ENCODE results near the gene MRPL38.

MRPL38 gene

GRCh38 chr17:75917917-75918445, 13.3 kb upstream of the MRPL38 start:
- no peak for DNase-seq

- DNase-seq: no peak
Observed at GRCh38 chr17:75917141-75917916, 12.6 kb upstream of the MRPL38 start.

GRCh38 chr17:75915268-75915667, 10.6 kb upstream of the MRPL38 start:
- no peak for DNase-seq

- no peak for DNase-seq
Observed at GRCh38 chr17:75914643-75915267, 10.1 kb upstream of the MRPL38 start.

GRCh38 chr17:75913537-75914210, 9.0 kb upstream of the MRPL38 start:
- DNase-seq: no peak

GRCh38 chr17:75910699-75911098, 6.0 kb upstream of the MRPL38 start:
- no peak for DNase-seq

GRCh38 chr17:75909812-75910274, 5.2 kb upstream of the MRPL38 start:
- DNase-seq: no peak

- DNase-seq: no peak
Observed at GRCh38 chr17:75909051-75909811, 4.5 kb upstream of the MRPL38 start.

- DNase-seq: no peak
Observed at GRCh38 chr17:75908201-75908600, 3.5 kb upstream of the MRPL38 start.

GRCh38 chr17:75906143-75906884, 1.6 kb upstream of the MRPL38 start:
- no peak for DNase-seq

- DNase-seq: no peak
Observed at GRCh38 chr17:75902406-75902805, 2.3 kb downstream of the MRPL38 start.

GRCh38 chr17:75901727-75902126, 3.0 kb downstream of the MRPL38 start:
- no peak for DNase-seq

- no peak for DNase-seq
Observed at GRCh38 chr17:75900691-75901533, 3.8 kb downstream of the MRPL38 start.

GRCh38 chr17:75899767-75900468, 4.8 kb downstream of the MRPL38 start:
- no peak for DNase-seq

GRCh38 chr17:75899353-75899752, 5.3 kb downstream of the MRPL38 start:
- DNase-seq: no peak

GRCh38 chr17:75898791-75899190, 5.9 kb downstream of the MRPL38 start:
- DNase-seq: no peak

GRCh38 chr17:75898065-75898464, 6.6 kb downstream of the MRPL38 start:
- no peak for DNase-seq

GRCh38 chr17:75897160-75898019, 7.3 kb downstream of the MRPL38 start:
- no peak for DNase-seq

GRCh38 chr17:75896415-75897159, 8.1 kb downstream of the MRPL38 start, which contains the start of gene TRIM65:
Gene TRIM65, minus strand, starts transcription at chr17:75896951. Its CDS starts 14 bp downstream, at chr17:75896937.
- DNase-seq: peak; percentile 41 to 80

All from bone marrow (tissue), 2 donors.